H1 (cell line): ENCODE measurements around the gene HMCN1. TPM values are rescaled to one million over a fixed set of nuclear protein-coding genes. Genes with fewer than 3 reads are reported as not detected.

Source experiments
- CTCF ChIA-PET: fragments of 300-600 bp; sonication (Branson Sonifier 250); formaldehyde crosslinking; loops from one replicate; lab custom pipeline; 2021; ENCODE audit not compliant: partially characterized antibody; lab: Charles Lee
- POLR2A ChIA-PET: fragments of 300-600 bp; sonication (Branson Sonifier 250); formaldehyde crosslinking; loops from one replicate; lab custom pipeline; 2021; ENCODE audit warnings: inconsistent platforms; ENCODE audit not compliant: partially characterized antibody; lab: Charles Lee
- DNase-seq, 2 experiments: peaks; one replicate each; pipeline versions ENCODE4 v3.0.0 to v3.0.0-alpha.2; 2010 to 2022; ENCODE audit warnings: low spot score in 2 of 2, low read depth in 1 of 2, mixed read lengths in 1 of 2
- FAIRE-seq: peaks from 2 replicates; lab custom pipeline; 2011; peaks lifted over from hg19 to GRCh38; lab: Jason Lieb, UNC
- H2AFZ ChIP-seq: 2 replicates; pipeline ENCODE4 v1.8.1; 2012; ENCODE audit warnings: low read length, inconsistent platforms
- H2AK5ac ChIP-seq: 2 replicates; pipeline ENCODE4 v1.6.1; 2013; ENCODE audit warnings: low read depth, low read length
- H2BK120ac ChIP-seq: replicated peaks from 2 replicates; pipeline ENCODE3; 2013; ENCODE audit warnings: low read depth, low read length, inconsistent platforms
- H2BK12ac ChIP-seq: 2 replicates; pipeline ENCODE4 v1.6.1; 2013; ENCODE audit warnings: low read depth, low read length
- H2BK15ac ChIP-seq: 2 replicates; pipeline ENCODE4 v1.6.1; 2013; ENCODE audit warnings: low read length
- H2BK20ac ChIP-seq: 2 replicates; pipeline ENCODE4 v1.6.1; 2013; ENCODE audit warnings: low read length
- H2BK5ac ChIP-seq: 2 replicates; pipeline ENCODE4 v1.6.1; 2013; ENCODE audit warnings: low read depth, low read length
- H3K14ac ChIP-seq: 2 replicates; pipeline ENCODE4 v1.6.1; 2013; ENCODE audit warnings: inconsistent platforms; ENCODE audit not compliant: insufficient read length
- H3K18ac ChIP-seq: 2 replicates; pipeline ENCODE4 v1.6.1; 2013; ENCODE audit warnings: low read length; ENCODE audit errors: extremely low read depth
- H3K23ac ChIP-seq: 2 replicates; pipeline ENCODE4 v1.6.1; 2013; ENCODE audit warnings: inconsistent platforms; ENCODE audit not compliant: insufficient read length
- H3K23me2 ChIP-seq: 2 replicates; pipeline ENCODE4 v1.6.1; 2013; ENCODE audit warnings: low read depth, low read length
- H3K27ac ChIP-seq: 2 replicates; pipeline ENCODE4 v1.6.1; 2011; ENCODE audit warnings: low read depth, low read length, inconsistent platforms
- H3K27me3 ChIP-seq, 4 experiments: replicated peaks in 1 of 4; 1 replicate in 1 of 4; 2 replicates in 3 of 4; pipeline versions ENCODE4 v1.6.1 to v1.8.1; 2011 to 2013; ENCODE audit warnings: low read length in 3 of 4, mild to moderate bottlenecking in 3 of 4, inconsistent platforms in 2 of 4, mixed read lengths in 2 of 4, moderate library complexity in 1 of 4; ENCODE audit not compliant: control insufficient read depth in 3 of 4, insufficient read depth in 3 of 4; ENCODE audit errors: extremely low read depth in 1 of 4
- H3K36me3 ChIP-seq, 4 experiments: 2 replicates each; pipeline versions ENCODE4 v1.6.1 to v1.8.1; 2011 to 2013; ENCODE audit warnings: mild to moderate bottlenecking in 4 of 4, low read length in 3 of 4, moderate library complexity in 2 of 4, control low read depth in 1 of 4, inconsistent platforms in 1 of 4; ENCODE audit not compliant: insufficient read depth in 4 of 4, control insufficient read depth in 2 of 4
- H3K4ac ChIP-seq: replicated peaks from 2 replicates; pipeline ENCODE3; 2013; ENCODE audit warnings: low read length, low read depth, mixed read lengths, inconsistent platforms; ENCODE audit not compliant: insufficient read length
- H3K4me1 ChIP-seq, 4 experiments: replicated peaks in 1 of 4; 1 replicate in 1 of 4; 2 replicates in 3 of 4; pipeline versions ENCODE4 v1.6.1 to v1.8.1; 2011 to 2013; ENCODE audit warnings: low read length in 3 of 4, inconsistent platforms in 2 of 4, mixed read lengths in 1 of 4; ENCODE audit not compliant: insufficient read depth in 4 of 4, control insufficient read depth in 3 of 4
- H3K4me2 ChIP-seq, 2 experiments: 2 replicates each; pipeline versions ENCODE4 v1.6.1 to v1.8.1; 2011 to 2013; ENCODE audit warnings: low read depth in 2 of 2, low read length in 2 of 2, control low read depth in 1 of 2, inconsistent platforms in 1 of 2, mild to moderate bottlenecking in 1 of 2; ENCODE audit not compliant: insufficient read depth in 1 of 2
- H3K4me3 ChIP-seq, 4 experiments: fragments of 200-600, 300-600 bp in 1 of 4; sonication (generic), shearing (Covaris generic), sonication (Bioruptor Twin) in 1 of 4; 2 replicates each; pipeline versions ENCODE4 v1.5.1 to v1.8.1; 2011 to 2016; ENCODE audit warnings: low read length in 4 of 4, low read depth in 3 of 4, control low read depth in 2 of 4, inconsistent platforms in 2 of 4, mild to moderate bottlenecking in 2 of 4, mixed read lengths in 1 of 4, moderate library complexity in 1 of 4; ENCODE audit not compliant: insufficient read depth in 2 of 4; ENCODE audit errors: extremely low read depth in 1 of 4
- H3K56ac ChIP-seq: replicated peaks from 2 replicates; pipeline ENCODE3; 2013; ENCODE audit warnings: low read depth, mild to moderate bottlenecking, mixed read lengths, low read length, inconsistent platforms; ENCODE audit not compliant: insufficient read length
- H3K79me1 ChIP-seq: 2 replicates; pipeline ENCODE4 v1.6.1; 2013; ENCODE audit warnings: low read depth, low read length, control low read depth
- H3K79me2 ChIP-seq, 2 experiments: 2 replicates each; pipeline versions ENCODE4 v1.6.1 to v1.8.1; 2012 to 2013; ENCODE audit warnings: low read length in 2 of 2, mild to moderate bottlenecking in 2 of 2, inconsistent platforms in 1 of 2; ENCODE audit not compliant: insufficient read depth in 2 of 2, control insufficient read depth in 1 of 2
- H3K9ac ChIP-seq, 4 experiments: replicated peaks in 1 of 4; 1 replicate in 1 of 4; 2 replicates in 3 of 4; pipeline versions ENCODE4 v1.6.1 to v1.8.1; 2011 to 2013; ENCODE audit warnings: low read depth in 3 of 4, low read length in 3 of 4, control low read depth in 2 of 4, mild to moderate bottlenecking in 2 of 4, moderate library complexity in 2 of 4, inconsistent platforms in 1 of 4; ENCODE audit errors: extremely low read depth in 1 of 4
- H3K9me3 ChIP-seq, 2 experiments: 2 replicates each; pipeline versions ENCODE4 v1.6.1 to v1.8.1; 2012 to 2013; ENCODE audit warnings: mild to moderate bottlenecking in 2 of 2, moderate library complexity in 2 of 2, control low read depth in 1 of 2, inconsistent platforms in 1 of 2, low read depth in 1 of 2, low read length in 1 of 2, mixed read lengths in 1 of 2; ENCODE audit not compliant: insufficient read depth in 2 of 2
- H4K20me1 ChIP-seq, 2 experiments: replicated peaks in 1 of 2; 2 replicates each; pipeline versions ENCODE3 to v1.8.1; 2011 to 2013; ENCODE audit warnings: inconsistent platforms in 2 of 2, low read length in 2 of 2, mild to moderate bottlenecking in 1 of 2; ENCODE audit not compliant: insufficient read depth in 2 of 2, control insufficient read depth in 1 of 2
- H4K5ac ChIP-seq: 2 replicates; pipeline ENCODE4 v1.6.1; 2013; ENCODE audit warnings: low read length, low read depth, mixed read lengths, inconsistent platforms; ENCODE audit not compliant: insufficient read length
- H4K8ac ChIP-seq: 2 replicates; pipeline ENCODE4 v1.8.0; 2013; ENCODE audit warnings: mild to moderate bottlenecking, moderate library complexity, low read length, inconsistent platforms; ENCODE audit not compliant: insufficient read depth; ENCODE audit errors: extremely low read depth
- H4K91ac ChIP-seq: replicated peaks from 2 replicates; pipeline ENCODE3; 2013; ENCODE audit warnings: low read length, mixed read lengths, inconsistent platforms; ENCODE audit not compliant: insufficient read length
- BCL11A ChIP-seq, 2 experiments: IDR thresholded peaks; one replicate each; pipeline ENCODE4 v1.6.1; 2011; ENCODE audit warnings: low read depth in 2 of 2, low read length in 2 of 2, mild to moderate bottlenecking in 2 of 2
- CBX8 ChIP-seq: fragments of 300-800, 300-1000 bp; sonication (generic); IDR thresholded peaks from 2 replicates; pipeline ENCODE4 v1.7.1; 2016; ENCODE audit warnings: low read depth, low read length, borderline replicate concordance
- CHD2 ChIP-seq: IDR thresholded peaks from 2 replicates; pipeline ENCODE4 v1.6.1; 2012; ENCODE audit warnings: low read length, improper control_type of control experiment
- POU5F1 ChIP-seq: IDR thresholded peaks from 2 replicates; pipeline ENCODE4 v1.6.1; 2011; ENCODE audit warnings: low read depth, mild to moderate bottlenecking, low read length, moderate library complexity
- RXRA ChIP-seq: IDR thresholded peaks from 2 replicates; pipeline ENCODE4 v1.6.1; 2011; ENCODE audit warnings: low read depth, mild to moderate bottlenecking, low read length, moderate library complexity; ENCODE audit not compliant: insufficient read depth
- SIX5 ChIP-seq: IDR thresholded peaks from 2 replicates; pipeline ENCODE4 v1.6.1; 2011; ENCODE audit warnings: mild to moderate bottlenecking, low read depth, low read length
- TEAD4 ChIP-seq: IDR thresholded peaks from 2 replicates; pipeline ENCODE4 v1.6.1; 2012; ENCODE audit warnings: low read depth, low read length, inconsistent platforms, mixed read lengths
- WGBS, 2 experiments: shearing (Covaris generic) in 1 of 2; methylation state at CpG; one replicate each; pipeline versions ENCODE4 v1.1.6 to v1.1.7; 2013 to 2015; ENCODE audit warnings: low lambda C conversion rate in 2 of 2, mixed read lengths in 2 of 2, inconsistent platforms in 1 of 2, low coverage in 1 of 2, missing lambda C conversion rate in 1 of 2; ENCODE audit not compliant: insufficient replicate concordance in 2 of 2, insufficient coverage in 1 of 2, insufficient read length in 1 of 2; ENCODE audit errors: extremely low coverage in 1 of 2, missing lambda C conversion rate in 1 of 2; 5-methylcytosine and 5-hydroxymethylcytosine counted together
- polyA plus RNA-seq, 7 experiments: library from polyadenylated mRNA; depleted of rRNA in 3 of 7; stranded (reverse) in 5 of 7; unstranded in 2 of 7; fragments of >200 nt in 5 of 7; fragments of 200-250 nt in 2 of 7; gene quantifications; 1 replicate in 5 of 7; 2 replicates in 1 of 7; 4 replicates in 1 of 7; pipeline versions ENCODE4 v1.2.1 to v1.2.3, GENCODE V29; 2011 to 2013; ENCODE audit warnings: missing spikeins in 2 of 7, mixed read lengths in 2 of 7
- total RNA-seq: library from RNA; stranded (reverse); fragmentation: NEBNext Ultra II Directional; extraction: Animal tissue kit (Norgen Biotek cat#: 25700); gene quantifications from 2 replicates; pipeline ENCODE4 v1.2.1, GENCODE V29; 2021

HMCN1 gene
- total and polyA plus RNA-seq, 2 of the 8 experiments (the other 6 are each of a cell fraction or from before 2014, with no cell fraction given): 13.8 to 14.6 TPM

GRCh38 chr1:185880779-185881333, 146.7 kb downstream of the HMCN1 start:
- H3K56ac ChIP-seq: no peak overlapping the region
- H3K36me3 ChIP-seq: no peaks in the 10 kb centered on the region
- H2BK120ac ChIP-seq: no peak overlapping the region
- no peak overlapping the region for H3K4ac ChIP-seq
- H3K27me3 ChIP-seq: peaks cover 0 to 1% (median 0%) of the 10 kb centered on the region in 4 experiments; a peak in 1 of 7 replicates
- no peak overlapping the region for H3K23ac ChIP-seq
- no peak overlapping the region for H3K4me3 ChIP-seq
- no peak overlapping the region for H3K4me2 ChIP-seq
- H3K79me1 ChIP-seq: no peaks in the 10 kb centered on the region
- no peak overlapping the region for H3K14ac ChIP-seq
- H2AK5ac ChIP-seq: no peak overlapping the region
- no peak overlapping the region for H3K18ac ChIP-seq
- no peaks in the 10 kb centered on the region for H3K79me2 ChIP-seq
- no peaks in the 10 kb centered on the region for H4K20me1 ChIP-seq
- POLR2A ChIA-PET: no interaction called here
- H4K91ac ChIP-seq: no peak overlapping the region
- no peak overlapping the region for H2BK5ac ChIP-seq
- no peak overlapping the region for H4K8ac ChIP-seq
- WGBS, 2 experiments: 90% methylated on average over 7 of the region's 7 CpGs; no CpG with 5 or more reads in 1 of the 2 experiments
- H2BK20ac ChIP-seq: no peak overlapping the region
- no peak overlapping the region for H2BK12ac ChIP-seq
- no peak for FAIRE-seq
- no peaks in the 10 kb centered on the region for H3K9me3 ChIP-seq
- DNase-seq: no peak
- TF ChIP-seq TEAD4 (no peak), RXRA (no peak), CBX8 (no peak), SIX5 (no peak), BCL11A (IDR thresholded peaks at IDR 0.05; ENCODE audit: low read depth in 2 of 2, low read length in 2 of 2) (no peak), POU5F1 (no peak), CHD2 (no peak)
- H3K23me2 ChIP-seq: no peaks in the 10 kb centered on the region
- no peak overlapping the region for H2AFZ ChIP-seq
- H2BK15ac ChIP-seq: no peak overlapping the region
- no peak overlapping the region for H3K27ac ChIP-seq
- H4K5ac ChIP-seq: no peak overlapping the region
- H3K9ac ChIP-seq: no peak overlapping the region
- no peaks in the 10 kb centered on the region for H3K4me1 ChIP-seq
- CTCF ChIA-PET: interaction anchor here (0.7 kb wide), 3 partner anchors 9 to 162 kb away, joined by 3 to 4 read pairs (median 3); no protein-coding TSS in a partner anchor
